Astrocyte of the spinal cord (primary cell): ENCODE measurements around the gene KATNAL2.

ENCODE experiments used
- DNase-seq: peaks from one replicate; pipeline ENCODE4 v3.0.0; 2011; ENCODE audit warnings: low read depth, low spot score
- H3K4me3 ChIP-seq: 2 replicates; pipeline ENCODE4 v1.5.1; 2011; ENCODE audit warnings: low read depth, mild to moderate bottlenecking, low read length, moderate library complexity
- in situ Hi-C: cut with HindIII; loops from 2 replicates; pipeline ENCODE4 v1.10.0; 2017; ENCODE audit warnings: low sequenced_read_pairs
- TF ChIP-seq, protein P1 (sequence below): IDR thresholded peaks from 2 replicates; pipeline ENCODE4 v1.5.1; 2012; ENCODE audit warnings: low read depth, mild to moderate bottlenecking, low read length, inconsistent platforms

Gene KATNAL2

DNA sequence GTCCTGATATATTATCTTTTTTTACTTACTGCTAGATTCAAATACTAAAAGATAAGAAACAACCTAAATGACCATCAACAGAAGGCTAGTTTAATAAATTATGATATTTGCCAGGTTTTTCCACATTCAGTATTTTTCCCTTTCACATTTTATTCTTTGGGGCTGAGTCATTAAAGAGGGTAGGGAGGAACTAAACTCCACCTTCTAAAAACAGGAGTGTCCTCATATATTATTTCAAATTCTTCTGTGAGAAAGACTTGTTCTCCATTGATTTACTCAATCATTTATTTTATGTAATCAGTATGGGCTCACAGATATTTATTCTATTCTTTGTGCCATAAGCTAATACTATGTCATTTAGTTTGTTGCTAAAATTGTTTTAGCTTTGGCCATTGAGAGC lies 223.9 kb downstream of the KATNAL2 start:
- TF ChIP-seq, protein P1, sequence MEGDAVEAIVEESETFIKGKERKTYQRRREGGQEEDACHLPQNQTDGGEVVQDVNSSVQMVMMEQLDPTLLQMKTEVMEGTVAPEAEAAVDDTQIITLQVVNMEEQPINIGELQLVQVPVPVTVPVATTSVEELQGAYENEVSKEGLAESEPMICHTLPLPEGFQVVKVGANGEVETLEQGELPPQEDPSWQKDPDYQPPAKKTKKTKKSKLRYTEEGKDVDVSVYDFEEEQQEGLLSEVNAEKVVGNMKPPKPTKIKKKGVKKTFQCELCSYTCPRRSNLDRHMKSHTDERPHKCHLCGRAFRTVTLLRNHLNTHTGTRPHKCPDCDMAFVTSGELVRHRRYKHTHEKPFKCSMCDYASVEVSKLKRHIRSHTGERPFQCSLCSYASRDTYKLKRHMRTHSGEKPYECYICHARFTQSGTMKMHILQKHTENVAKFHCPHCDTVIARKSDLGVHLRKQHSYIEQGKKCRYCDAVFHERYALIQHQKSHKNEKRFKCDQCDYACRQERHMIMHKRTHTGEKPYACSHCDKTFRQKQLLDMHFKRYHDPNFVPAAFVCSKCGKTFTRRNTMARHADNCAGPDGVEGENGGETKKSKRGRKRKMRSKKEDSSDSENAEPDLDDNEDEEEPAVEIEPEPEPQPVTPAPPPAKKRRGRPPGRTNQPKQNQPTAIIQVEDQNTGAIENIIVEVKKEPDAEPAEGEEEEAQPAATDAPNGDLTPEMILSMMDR: no peak
- H3K4me3 ChIP-seq: no peak overlapping the region
- no peak for DNase-seq
- in situ Hi-C loops: no loop called here

DNA sequence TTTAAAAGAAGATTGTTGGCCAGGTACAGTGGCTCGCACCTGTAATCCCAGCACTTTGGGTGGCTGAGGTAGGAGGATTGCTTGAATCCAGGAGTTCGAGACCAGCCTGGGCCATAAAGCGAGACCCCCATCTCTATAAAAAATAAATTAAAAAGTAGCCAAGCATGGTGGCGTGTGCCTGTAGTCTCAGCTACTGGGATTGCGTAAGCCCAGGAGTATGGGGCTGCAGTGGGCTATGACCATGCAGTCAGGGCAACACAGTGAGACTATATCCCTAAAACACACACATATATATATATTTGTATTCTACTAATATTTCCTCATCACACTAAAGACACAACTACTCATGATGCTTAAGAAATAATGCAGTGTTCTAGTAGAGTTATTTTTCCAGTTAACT lies 225.8 kb downstream of the KATNAL2 start:
- no peak overlapping the region for H3K4me3 ChIP-seq
- DNase-seq: no peak
- in situ Hi-C loops: no loop called here
- TF ChIP-seq, protein P1: no peak

DNA sequence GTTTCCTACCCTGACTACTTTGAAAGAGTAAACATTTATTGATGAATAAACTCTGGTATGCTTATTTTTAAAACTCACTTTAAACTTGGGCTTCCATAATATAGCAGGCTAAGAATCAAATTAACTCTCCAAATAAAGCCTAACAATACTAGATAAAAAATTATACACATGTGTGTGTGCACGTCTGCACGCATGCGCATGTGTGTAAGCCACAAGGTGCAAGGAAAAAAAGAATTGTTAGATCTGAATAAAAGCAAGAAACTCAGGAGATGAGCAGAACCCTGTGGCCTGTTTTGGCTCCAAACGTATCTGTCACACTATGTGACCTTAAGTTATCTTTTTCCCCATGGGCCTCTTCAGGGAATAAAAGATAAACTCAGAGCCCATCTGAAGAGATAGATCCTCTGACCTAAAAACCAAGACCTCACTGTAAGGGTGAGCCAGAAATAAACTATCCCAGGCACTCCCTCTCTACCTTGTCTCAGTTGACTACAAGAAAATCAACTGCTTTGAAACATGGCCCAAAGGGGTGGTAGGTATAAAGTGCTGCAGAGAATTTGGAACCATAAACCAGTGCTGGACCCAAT lies 226.6 kb downstream of the KATNAL2 start:
- DNase-seq: no peak
- H3K4me3 ChIP-seq: no peak overlapping the region
- TF ChIP-seq, protein P1: no peak
- in situ Hi-C loops: no loop called here

DNA sequence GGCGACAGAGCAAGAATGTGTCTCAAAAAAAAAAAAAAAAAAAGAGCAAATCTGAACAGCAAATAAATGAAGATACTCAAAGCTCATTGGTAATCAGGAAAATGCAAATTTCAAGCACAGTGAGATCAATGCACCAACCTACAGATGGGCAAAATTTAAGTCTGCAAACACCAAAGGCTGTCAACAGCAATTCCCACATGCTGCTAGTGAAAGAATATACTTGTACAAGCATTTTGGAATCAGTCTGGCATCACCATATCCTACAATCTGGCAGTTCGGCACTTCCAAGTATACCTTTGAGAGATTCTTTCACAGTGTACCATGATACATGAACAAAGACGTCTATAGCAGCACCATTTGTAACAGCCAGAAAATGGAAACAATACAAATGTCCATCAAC lies 228.8 kb downstream of the KATNAL2 start:
- no peak for DNase-seq
- no peak overlapping the region for H3K4me3 ChIP-seq
- TF ChIP-seq, protein P1: no peak
- in situ Hi-C loops: no loop called here

DNA sequence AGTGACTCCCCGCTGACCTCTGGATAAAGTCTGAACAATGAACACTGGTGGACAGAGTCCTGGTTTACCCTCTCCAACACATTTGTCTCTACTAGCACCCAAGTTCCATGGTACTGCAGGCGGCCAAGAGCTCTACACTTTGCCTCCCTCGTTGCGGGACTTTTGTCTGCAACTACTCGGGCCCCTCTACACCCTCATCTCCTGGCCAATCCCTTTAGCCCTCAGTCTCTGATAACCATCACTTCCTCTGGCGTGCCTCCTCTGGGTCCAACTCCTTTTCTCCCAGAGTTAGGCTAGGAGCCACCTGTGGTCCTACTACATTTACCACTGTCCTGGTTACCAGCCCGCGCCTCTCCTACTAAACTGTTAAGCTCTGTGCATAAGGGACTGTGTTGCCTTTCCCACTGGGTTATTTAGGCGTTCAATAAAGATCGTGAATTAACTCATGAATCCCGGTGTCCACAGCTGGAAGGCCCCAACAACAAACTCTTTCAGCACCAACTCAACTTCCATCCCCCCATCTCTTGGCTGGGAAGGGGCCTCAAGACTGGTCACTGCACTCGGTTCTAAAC lies 232.1 kb downstream of the KATNAL2 start:
- H3K4me3 ChIP-seq: peak overlapping the region; percentile 80
- in situ Hi-C loops: no loop called here
- DNase-seq: no peak
- TF ChIP-seq, protein P1: no peak

DNA sequence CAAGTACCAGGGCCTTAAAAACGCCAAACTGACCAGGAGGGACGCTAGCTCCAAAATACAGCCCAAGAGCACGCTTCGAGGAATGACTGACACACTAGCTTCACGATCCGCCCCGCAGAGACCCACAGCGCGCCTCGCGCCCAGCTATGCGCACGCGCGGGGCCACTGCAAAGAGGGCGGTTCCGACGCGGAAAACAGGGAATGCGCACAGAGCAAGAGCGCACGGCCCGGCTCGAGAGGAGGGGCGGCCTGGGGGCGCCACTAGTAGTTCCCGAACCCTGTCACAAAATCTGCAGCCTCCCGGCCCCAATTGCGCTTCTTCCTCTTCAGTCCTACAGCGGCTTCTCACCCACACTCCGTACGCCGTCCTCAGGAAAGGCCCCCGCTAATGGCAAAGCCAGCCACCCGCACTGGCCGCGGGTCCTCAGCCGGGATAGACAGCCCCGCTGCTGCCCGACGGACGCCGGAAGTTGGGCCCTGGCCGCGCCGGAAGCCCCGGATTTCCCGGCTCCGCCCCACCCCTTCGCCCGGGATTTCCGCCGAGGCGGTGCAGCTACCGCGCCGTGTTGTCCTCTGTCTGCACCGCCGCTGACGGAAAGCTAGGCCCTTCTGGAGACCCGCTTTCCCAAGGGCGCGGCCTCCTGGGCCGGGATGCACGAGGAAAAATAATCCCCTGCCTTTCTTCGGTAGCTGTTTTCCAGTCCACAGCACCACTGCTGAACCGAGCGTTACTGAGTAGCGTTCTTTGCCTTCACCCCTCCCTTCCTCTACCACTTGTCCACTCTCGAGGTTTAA lies 232.8 kb downstream of the KATNAL2 start, which contains the start of gene HDHD2:
HDHD2 (minus strand) TSS at position 472 of the 795 bp plus-strand sequence. CDS start 14,061 bp downstream, outside the sequence.
- peak; percentile 83 for DNase-seq
- in situ Hi-C loops: no loop called here
- H3K4me3 ChIP-seq: peak within 1 kb of the TSS; percentile 80
- TF ChIP-seq, protein P1: peak; percentile 8
